Activated CD4-positive, alpha-beta T cell treated with anti-CD3 and anti-CD28 coated beads for 1 hour (primary cell): Measurements from ENCODE around the gene PITPNC1.
"Not testable (repeated sequence)": the region's sequence is repeated elsewhere in the genome, so short reads cannot be mapped to it uniquely, and the experiment has no call there.

ENCODE experiments used
- DNase-seq: peaks from one replicate; pipeline ENCODE4 v3.0.0-alpha.2; 2020

PITPNC1 gene

DNA sequence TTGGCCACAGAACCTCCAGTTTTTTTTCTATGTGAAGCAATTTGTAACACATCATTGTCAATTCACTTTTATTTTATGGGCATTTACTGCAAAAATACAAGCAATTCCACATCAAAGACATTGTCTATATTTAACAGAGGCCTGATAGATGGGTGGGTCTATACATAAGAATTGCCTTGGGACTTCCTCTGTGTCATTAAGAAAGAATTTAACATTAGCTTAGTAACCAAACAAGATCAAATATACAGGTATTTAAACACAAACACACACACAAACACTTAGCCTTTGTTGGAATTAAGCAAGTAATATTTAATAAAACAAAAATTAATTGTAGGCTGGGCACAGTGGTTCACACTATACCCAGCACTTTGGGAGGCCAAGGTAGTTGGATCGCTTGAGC lies 4.3 kb upstream of the PITPNC1 start:
- DNase-seq: no peak

DNA sequence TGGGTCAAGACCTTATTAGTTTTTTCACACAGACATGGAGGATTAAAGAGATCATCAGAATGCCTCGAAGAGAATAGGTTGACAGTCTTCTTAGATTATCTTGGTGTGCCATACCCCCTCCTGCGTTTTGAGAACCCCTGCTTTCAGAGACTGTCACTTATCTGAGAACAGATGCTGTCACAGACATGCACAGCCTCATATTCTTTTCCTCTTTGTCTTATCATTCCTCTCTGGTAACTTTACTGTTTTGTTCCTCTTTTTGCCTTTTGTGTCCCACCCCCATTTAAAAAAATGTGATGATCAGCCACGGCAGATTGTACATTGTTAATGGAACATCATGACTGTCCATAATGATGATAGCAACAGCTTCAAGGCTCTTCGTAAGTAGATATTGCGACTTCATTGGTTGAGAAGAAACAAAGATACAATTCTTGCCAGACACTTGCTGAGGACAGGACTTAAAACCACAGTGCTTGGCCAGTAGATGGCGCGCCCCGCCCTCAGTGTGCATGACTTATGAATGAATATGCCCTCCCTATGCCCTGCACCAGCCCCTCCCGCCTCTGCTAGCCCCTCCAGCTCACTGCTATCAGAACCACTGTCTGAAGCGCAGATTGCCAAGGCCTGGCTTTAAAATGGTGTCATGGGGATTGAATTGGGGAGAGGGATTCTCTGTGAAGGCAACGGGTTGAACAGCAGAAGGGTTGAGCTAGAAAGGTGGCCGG lies 2.6 kb upstream of the PITPNC1 start:
- DNase-seq: peak; percentile 81

DNA sequence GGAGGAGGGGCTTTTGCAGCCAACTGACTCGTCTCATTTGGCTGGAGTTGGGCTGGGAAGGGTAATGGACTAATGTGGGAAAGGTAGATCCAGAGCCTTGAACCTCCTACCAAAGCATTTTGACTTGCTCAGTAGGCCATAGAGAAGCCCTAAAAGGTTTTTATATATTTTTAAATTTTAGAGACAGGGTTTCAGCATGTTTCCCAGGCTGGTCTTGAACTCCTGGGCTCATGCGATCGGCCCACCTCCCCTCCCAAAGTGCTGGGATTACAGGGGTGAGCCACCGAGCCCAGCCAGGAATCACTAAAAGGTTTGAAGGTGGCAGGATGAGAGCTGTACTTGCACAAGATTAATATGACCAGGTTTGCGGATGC lies 2.0 kb upstream of the PITPNC1 start:
- DNase-seq: no peak

DNA sequence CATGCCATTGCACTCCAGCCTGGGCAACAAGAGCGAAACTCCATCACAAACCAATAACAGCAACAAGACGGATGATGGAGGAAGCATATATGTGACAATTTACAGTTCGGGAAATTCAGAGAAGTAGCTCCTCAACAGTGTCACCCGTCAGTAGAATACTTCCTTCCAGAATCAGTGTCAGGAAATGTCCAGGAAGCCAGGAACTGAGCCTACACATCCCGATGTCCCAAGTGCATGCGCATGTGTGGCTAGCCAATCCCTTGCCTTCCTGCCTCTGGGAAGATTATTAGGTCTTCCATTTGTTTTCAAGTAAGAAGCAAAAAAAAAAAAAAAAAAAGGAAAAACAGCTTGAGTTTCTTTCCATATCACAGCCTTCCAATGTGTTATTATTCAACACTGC lies 1.4 kb upstream of the PITPNC1 start:
- DNase-seq: no peak

DNA sequence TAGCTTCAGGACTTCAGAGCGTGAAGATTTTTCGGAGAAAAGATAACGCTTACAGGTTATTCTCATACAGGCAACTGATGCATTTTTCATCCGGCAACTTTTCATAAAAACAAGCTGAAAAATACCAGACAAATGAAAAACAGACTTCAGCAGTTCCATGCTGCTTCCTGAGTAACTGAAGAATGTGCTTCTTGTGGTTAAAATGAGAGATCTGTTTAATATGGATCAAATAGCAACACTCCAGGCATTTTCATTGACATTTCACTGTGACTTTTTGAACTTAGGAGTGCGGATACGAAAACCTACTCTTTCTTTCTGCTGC lies 705 bp upstream of the PITPNC1 start:
- DNase-seq: no peak

DNA sequence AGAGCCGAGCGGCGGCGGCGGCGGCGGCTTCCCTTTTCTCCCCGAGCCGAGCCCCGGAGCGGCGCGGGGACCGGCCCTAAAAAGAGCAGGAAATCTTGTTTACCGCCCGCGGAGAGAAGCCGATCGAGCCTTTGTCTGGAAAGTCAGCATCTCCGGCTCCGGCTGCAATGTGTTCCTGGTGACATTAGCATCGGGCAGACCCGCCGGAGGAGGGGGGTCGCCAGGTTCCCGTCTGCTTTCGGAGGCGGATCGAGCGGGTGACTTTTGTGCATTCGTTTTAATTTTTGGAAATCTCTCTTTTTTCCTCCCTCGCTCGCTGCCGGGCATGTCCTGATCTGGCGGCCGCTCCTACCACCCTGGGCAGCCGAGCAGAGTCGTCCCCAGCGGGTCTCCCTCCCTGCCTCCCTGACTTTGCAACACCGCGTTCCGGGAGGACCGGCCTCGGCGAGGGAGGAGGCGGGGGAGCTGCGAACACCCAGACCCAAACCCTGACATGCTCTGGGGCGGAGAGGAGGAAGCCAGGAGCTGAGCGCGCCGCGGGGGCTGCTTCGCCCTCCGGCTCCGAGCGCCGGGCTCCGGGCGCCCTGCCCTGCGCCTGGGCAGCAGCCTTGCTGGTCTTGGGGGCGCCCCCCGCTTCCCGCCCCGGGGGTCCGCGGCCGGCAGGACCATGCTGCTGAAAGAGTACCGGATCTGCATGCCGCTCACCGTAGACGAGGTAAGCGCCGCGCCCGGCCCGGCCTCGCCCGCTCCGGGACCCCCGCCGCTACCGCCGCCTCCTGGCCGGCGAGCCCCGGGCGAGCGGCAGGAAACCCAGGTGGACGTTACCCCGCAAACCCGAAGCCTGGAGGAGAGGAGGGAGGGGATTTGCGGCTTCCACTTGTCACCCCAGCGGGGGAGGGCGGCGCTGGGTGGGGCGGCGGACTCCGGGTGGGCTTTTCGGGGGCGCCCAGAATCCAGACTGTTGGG lies 690 bp downstream of the PITPNC1 start:
- DNase-seq: peak; percentile 33

DNA sequence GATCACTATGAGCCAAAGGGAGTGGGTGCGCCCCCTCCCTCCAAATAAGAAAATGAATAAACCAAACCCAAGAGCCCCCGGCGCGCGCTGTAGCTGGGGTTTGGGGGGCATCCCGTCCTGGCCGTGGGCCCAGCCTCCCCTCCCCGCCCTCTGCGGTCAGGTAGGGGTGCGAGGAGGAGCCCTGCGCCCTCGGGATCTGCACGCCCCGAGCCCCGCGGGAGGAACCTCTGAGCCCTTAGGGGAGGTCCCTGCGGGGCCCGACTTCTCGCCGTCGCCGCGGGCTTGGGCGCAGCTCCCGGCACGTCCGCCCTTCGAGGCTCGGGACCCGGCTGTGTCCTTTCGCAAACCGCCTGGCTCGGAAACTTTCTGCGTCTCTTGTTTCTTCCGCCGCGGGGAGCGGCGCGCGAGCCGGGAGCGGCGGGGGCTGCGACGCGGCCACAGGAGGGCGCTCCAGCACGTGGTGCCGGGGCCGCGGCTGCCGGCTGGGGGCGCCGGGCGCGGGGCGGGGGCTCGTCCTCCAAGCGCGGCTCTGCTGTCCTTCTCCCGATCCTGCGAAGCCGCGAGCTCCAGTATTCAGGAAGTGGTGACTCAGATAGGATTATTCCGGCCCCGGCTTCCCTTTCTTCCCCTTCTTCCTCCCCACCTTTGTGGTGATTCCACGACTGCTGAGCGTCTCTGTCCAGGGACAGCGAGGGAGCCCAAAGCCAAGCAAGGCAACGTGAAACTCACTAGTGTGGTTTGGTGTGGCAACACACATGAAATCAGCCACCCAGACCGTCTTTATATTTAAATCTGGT lies 1.6 kb downstream of the PITPNC1 start:
- DNase-seq: peak; percentile 75

DNA sequence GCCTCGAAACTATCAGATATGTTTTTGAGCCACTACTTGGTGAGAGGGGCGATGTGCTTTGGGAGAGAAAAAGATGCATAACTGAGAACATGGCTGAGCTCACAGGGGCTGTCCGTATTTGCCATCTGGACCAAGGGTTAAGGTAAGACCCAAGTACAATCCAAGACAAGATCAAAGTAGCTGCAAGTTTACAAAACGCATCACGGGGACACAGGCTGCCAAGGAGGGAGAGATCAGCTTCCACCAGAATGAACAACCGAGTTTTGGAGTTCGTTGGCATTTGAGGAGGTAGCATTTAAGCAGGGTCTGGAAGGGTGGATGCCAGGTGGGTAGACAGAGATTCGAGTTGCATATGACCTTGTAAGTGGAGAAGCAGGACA lies 2.2 kb downstream of the PITPNC1 start:
- no peak for DNase-seq

DNA sequence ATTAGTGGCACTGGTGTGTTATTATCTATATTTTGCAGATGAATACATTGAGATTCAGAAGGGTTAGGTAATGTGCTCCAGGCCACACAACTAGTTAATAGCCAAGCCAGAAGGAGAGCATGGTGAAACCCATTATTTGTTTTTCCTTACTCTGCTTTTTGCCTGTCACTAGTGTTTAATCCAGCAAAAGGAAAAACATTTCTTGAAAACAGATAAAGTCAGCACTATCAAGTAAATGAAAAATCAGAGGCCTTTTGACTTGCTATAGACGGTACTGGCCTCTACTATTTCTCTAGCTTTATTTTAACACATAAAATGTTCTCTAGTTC lies 4.8 kb downstream of the PITPNC1 start:
- DNase-seq: no peak

DNA sequence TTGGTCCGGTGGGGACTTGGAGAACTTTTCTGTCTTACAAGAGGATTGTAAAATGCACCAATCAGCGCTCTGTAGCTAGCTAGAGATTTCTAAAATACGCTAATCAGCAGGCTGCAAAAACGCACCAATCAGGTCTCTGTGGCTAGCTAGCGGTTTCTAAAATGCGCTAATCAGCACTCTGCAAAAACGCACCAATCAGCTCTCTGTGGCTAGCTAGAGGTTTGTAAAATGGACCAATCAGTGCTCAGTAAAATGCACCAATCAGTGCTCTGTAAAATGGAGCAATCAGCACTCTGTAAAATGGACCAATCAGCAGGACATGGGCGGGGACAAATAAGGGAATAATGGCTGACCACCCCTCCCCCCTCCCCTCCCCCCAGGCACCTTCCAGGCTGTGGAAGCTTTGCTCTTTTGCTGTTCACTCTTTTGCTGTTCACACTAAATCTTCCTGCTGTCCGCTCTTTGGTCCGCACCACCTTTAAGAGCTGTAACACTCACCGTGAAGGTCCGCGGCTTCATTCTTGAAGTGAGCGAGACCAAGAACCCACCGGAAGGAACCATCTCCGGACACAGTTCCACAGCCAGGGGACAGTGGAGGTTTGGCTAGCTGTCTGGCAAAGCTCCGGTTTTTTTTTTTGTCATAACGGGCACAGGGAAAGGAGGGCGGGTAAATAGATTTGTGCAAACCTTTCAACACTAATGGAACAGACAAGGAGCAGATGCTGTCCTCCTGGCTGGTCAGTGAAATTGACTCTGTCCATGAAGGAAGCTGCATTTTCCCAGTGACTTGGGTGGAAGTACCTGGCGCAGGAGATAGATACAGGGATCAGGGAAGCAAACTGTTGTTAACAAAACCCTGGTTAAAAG lies 8.3 kb downstream of the PITPNC1 start:
- DNase-seq: no peak

DNA sequence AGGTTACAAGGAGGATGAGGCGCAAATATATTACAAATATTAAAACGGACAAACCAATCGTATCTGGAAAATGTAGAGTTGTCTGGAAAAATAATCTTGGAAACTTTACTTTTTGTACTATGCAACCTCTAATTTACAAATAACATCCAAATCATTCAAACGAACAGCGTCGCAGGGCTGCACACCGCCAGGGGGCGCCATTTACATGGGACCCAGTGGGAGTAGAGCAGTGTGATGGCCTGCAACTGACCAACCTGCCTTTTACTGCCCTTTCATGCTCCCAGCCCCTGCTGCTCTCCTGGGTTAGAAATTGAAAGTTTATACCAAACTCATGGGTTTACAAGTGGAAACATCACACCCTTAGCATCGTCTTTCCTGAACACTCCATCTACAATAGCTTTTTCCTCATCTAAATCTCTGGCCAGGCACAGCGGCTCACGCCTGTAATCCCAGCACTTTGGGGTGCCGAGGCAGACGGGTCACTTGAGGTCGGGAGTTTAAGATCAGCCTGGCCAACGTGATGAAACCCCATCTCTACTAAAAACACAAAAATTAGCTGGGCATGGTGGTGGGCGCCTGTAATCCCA lies 10.0 kb downstream of the PITPNC1 start:
- DNase-seq: peak; percentile 42

DNA sequence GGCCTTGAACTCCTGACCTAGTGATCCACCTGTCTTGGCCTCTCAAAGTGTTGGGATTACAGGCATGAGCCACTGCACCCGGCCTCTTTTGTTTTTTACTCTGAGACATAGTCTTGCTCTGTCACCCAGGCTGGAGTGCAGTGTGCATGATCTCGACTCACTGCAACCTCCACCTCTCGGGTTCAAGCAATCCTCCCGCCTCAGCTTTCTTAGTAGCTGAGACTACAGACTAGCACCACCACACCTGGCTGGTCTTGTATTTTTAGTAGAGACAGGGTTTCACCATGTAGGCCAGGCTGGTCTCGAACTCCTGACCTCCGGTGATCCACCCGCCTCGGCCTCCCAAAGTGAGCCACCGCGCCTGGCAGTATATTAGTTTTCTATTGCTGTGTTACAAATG lies 11.5 kb downstream of the PITPNC1 start:
- DNase-seq: not testable (repeated sequence)

DNA sequence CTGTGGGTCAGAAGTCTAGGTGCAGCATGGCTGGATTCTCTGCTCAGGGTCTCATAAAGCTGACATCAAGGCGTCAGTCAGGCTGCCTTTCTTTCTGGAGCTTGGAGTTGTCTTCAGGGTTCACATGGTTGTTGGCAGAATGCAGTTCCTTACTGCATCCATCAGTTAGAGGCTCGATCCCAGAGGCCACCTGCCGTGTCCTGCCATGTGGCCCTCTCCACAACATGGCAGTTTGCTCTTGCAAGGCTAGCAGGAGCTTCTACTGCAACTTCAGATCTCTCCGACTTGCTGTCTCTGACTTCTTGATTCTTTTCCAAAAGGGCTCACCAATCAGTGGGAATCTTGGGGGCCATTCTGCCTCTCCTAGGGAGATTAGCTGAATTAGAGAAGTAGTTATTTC lies 11.9 kb downstream of the PITPNC1 start:
- DNase-seq: no peak

DNA sequence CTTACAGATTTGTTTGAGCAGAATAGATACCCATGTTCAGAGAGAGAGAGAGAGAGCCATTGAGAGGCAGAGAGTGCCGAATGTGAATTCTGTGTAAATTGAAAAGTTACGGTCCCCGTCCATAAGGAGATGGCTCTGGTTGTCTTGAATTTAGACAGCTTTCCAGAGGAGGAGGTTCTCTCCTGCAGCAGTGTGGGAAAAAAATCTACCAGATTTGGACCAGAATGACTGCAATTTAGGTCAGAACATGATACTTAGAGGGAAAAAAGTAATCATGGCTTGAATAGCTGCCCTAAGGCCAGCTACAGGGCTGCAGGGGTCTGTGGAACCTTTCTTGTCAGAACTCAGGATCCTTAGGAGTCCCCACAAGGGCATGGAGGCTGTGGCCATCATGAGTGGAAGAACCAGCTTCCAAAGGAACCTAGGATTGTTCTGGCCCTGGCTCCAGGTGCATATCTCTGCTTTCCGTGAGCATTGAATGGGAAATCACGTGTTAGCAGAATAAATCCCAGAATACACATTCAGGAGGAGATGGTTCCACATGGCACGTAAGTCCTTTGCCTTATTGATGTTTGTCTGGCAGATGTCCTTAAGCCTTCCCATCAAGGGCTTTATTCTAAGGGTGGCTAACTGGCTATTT lies 13.0 kb downstream of the PITPNC1 start:
- no peak for DNase-seq

DNA sequence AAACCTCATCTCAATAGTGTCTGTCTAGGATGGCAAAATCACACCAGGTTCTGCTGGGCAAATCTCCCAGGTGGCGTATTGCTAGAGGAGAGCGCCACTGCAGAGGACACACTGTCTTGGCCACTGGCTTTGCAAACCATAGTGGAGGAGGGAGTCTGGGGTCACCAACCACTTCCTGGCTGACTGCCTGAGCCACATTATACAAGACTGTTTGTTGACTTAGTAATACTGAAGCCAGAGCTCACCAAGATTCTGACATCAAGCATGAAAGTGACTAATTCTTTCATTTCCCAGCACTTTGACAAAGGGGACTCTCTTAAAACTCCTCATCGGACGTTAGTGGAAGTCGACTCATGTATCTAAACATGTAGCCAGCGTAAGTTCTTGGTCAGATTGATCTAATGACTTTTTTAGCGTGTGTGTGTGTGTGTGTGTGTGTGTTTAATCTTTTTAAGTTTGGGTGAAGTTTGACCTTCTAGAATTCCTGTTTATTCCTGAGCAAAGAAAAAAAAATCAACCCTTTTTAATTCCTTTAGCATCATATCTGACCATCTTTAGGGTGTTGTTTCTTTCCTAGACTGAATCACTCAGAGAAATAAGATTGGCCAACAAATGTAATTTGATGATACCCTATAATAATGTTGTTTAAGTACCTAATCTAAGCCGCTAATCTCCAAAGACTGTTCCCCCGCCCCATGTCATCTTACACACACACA lies 13.7 kb downstream of the PITPNC1 start:
- peak; percentile 32 for DNase-seq

DNA sequence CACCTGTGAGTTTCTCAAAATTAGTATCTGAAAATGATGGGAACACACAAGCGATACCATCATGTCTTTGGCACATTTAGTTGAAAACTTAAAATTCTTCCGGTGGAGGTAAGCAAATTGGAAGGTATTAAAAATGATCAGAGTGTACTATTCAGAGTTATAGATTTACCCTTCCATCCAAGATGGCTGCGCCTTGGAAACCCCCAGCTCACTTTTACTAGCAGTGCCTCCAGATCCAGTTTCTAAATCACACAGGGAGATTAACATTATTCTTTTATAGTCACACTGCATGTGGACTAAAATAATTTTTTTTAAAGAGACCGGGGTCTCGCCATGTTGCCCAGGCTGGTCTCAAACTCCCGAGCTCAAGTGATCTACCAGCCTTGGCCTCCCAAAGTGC lies 15.0 kb downstream of the PITPNC1 start:
- no peak for DNase-seq

DNA sequence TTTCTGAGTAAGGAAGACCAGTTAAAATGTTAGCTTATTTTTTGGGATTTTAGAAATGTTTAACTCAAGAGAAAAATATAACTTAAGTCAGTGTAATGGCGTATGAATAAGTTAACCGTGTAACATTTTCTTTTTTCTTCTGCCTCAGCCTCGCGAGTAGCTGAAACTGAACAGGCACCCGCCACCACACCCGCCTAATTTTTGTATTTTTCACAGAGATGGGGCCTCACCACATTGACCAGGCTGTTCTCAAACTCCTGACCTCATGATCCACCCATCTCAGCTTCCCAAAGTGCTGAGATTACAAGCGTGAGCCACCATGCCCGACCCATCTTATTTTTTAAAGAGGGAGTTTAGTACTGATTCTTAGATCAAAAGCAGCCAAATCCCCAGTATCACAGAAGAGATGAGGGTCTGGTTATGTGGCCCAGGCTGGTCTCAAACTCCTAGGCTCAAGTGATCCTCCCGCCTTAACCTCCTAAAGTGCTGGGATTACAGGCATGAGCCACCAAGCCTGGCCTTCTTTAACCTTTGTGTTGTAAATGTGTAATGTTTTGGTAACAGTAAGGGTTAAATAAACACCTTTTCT lies 16.8 kb downstream of the PITPNC1 start:
- no peak for DNase-seq

DNA sequence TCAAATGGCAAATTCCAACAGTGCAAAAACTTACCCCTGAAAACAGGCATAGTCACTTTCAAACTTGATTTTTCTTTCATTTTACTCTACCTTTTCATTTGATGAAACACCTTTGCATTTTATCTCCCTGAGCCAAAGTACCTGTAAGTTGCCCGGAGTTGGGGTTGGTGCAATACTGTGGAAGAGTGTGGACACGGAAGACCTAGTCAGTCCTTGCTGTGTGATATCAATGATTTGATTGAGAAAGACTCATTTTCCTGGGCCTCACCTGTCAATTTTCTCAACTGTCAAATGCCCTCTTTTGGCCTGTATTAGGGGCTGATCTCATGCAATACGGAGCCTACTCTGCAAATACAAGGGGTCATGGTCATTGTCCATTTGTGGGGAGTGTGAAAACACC lies 22.6 kb downstream of the PITPNC1 start:
- DNase-seq: no peak

DNA sequence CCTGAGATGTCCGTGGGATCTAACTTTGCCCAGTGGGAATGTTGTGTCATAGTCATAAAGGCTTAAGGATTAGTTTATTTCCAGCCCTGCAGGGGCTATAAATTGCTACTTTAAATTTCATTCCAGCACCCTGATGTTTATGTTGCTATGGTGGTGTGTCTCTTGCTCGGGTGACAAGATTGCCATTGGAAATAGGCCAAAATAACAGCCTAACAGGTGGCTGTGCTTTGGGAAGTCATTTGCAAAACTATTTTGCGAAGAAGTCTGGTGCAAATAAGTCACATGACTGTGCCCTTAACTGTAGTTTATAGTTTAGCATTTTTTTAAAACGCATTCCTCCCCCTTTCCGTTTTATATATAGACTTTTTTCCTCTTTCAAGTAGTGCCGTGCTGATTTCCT lies 23.1 kb downstream of the PITPNC1 start:
- DNase-seq: no peak

DNA sequence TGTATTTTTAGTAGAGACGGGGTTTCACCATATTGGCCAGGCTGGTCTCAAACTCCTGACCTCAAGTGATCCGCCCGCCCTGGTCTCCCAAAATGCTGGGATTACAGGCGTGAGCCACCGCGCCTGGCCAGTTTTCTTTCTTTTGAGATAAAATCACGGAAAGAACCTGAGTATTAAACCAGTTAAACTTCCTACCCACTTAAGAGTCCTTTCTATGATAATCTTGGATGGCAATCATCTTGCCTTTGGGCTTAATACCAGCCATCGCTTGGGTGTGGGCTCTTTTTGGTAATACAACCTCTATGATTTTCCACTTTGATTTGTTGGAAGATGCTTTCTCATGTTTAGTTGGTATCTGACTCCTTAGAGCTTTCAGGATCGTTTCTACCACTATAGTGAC lies 24.0 kb downstream of the PITPNC1 start:
- no peak for DNase-seq
